ENCODE measurements around the gene AHNAK. TPM values are rescaled to one million over a fixed set of nuclear protein-coding genes. Genes with fewer than 3 reads are reported as not detected.

AHNAK gene
- total RNA-seq, 1 donor from 2014 or later = 226 TPM

GRCh38 chr11:62444236-62444833, 102.3 kb downstream of the AHNAK start:
- Histone ChIP-seq H3K27me3 (ENCODE audit: control insufficient read depth, insufficient read depth, low read length) (no peaks in the 10 kb centered on the region), H3K4me3 (ENCODE audit: low read depth, low read length) (peak overlapping the region; percentile 34), H3K36me3 (ENCODE audit: control insufficient read depth, insufficient read depth, low read length) (no peaks in the 10 kb centered on the region)
- DNase-seq (ENCODE audit: low read depth) = no peak
- no peak for TF ChIP-seq CTCF (IDR thresholded peaks at IDR 0.05; ENCODE audit: insufficient read depth, low read length, poor library complexity, severe bottlenecking)

- Histone ChIP-seq H3K36me3 (ENCODE audit: control insufficient read depth, insufficient read depth, low read length) (no peaks in the 10 kb centered on the region), H3K4me3 (ENCODE audit: low read depth, low read length) (no peak overlapping the region), H3K27me3 (ENCODE audit: control insufficient read depth, insufficient read depth, low read length) (no peaks in the 10 kb centered on the region)
- TF ChIP-seq CTCF (IDR thresholded peaks at IDR 0.05; ENCODE audit: insufficient read depth, low read length, poor library complexity, severe bottlenecking) = no peak
- DNase-seq (ENCODE audit: low read depth) = no peak
Measured at GRCh38 chr11:62443390-62444235, 103.0 kb downstream of the AHNAK start.

GRCh38 chr11:62439785-62440602, 106.6 kb downstream of the AHNAK start:
- DNase-seq (ENCODE audit: low read depth) = no peak
- TF ChIP-seq CTCF (IDR thresholded peaks at IDR 0.05; ENCODE audit: insufficient read depth, low read length, poor library complexity, severe bottlenecking) = no peak
- H3K4me3 ChIP-seq (ENCODE audit: low read depth, low read length) = no peak overlapping the region
- H3K27me3 ChIP-seq (ENCODE audit: control insufficient read depth, insufficient read depth, low read length) = no peaks in the 10 kb centered on the region
- H3K36me3 ChIP-seq (ENCODE audit: control insufficient read depth, insufficient read depth, low read length) = no peaks in the 10 kb centered on the region

GRCh38 chr11:62438641-62439040, 108.0 kb downstream of the AHNAK start:
- no peak overlapping the region for H3K4me3 ChIP-seq (ENCODE audit: low read depth, low read length)
- no peaks in the 10 kb centered on the region for H3K36me3 ChIP-seq (ENCODE audit: control insufficient read depth, insufficient read depth, low read length)
- no peak for DNase-seq (ENCODE audit: low read depth)
- no peak for TF ChIP-seq CTCF (IDR thresholded peaks at IDR 0.05; ENCODE audit: insufficient read depth, low read length, poor library complexity, severe bottlenecking)
- no peaks in the 10 kb centered on the region for H3K27me3 ChIP-seq (ENCODE audit: control insufficient read depth, insufficient read depth, low read length)

- Histone ChIP-seq H3K36me3 (ENCODE audit: control insufficient read depth, insufficient read depth, low read length) (no peaks in the 10 kb centered on the region), H3K4me3 (ENCODE audit: low read depth, low read length) (no peak overlapping the region), H3K27me3 (ENCODE audit: control insufficient read depth, insufficient read depth, low read length) (no peaks in the 10 kb centered on the region)
- no peak for TF ChIP-seq CTCF (IDR thresholded peaks at IDR 0.05; ENCODE audit: insufficient read depth, low read length, poor library complexity, severe bottlenecking)
- no peak for DNase-seq (ENCODE audit: low read depth)
Measured at GRCh38 chr11:62437616-62438015, 109.0 kb downstream of the AHNAK start.

Data from kidney epithelial cell (primary cell).